GM12865 (cell line): ENCODE results near the gene LAMC3.

ENCODE experiments used
- DNase-seq: peaks from one replicate; pipeline ENCODE4 v3.0.0; 2010; ENCODE audit warnings: low read depth
- H3K4me3 ChIP-seq: 2 replicates; pipeline ENCODE4 v1.5.1; 2011; ENCODE audit warnings: mild to moderate bottlenecking, low read depth, low read length, control low read depth
- TF ChIP-seq, protein P1 (sequence below): IDR thresholded peaks from 2 replicates; pipeline ENCODE4 v1.5.1; 2011; ENCODE audit warnings: low read length, control low read depth, low read depth, inconsistent platforms; ENCODE audit not compliant: insufficient read depth; ENCODE audit errors: missing control alignments

Gene LAMC3

DNA sequence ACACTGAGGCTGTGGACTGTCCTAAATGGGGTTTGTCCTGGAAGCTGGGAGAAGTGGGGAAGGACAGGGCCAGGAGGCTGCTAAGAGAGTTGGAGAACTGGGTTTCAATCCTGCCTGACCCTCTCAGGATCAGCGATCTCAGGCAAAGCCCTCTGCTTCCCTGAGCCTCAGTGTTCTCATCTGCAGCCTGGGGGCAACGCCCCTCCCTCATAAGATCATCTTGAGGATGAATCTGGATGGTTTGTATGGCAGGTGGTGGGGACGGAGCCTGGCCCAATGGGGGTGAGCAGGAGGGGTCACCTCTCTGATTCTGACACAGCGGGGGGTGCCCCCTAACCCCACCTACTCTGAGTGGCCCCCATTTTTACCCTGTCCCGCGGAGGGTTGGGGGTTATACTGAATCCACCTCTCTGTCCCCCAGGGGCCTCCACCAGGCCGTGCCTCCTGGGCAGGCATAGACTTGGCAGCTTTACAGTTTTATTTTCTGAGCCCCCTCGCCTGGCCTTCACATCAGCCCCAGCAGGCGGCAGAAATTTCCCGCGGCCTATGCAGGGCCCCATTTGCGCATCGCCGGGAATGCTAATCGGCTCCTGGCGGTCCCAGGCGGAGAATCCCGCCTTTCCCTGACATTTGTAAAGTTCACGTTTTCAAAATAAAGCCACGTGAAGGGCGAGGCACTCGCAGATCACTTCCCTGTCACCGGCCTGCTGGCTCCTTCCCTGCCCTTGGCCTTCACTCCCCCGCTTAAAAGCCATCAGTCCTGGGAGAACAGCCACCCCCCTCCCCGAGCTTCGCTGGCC lies 17.8 kb upstream of the LAMC3 start:
- no peak overlapping the region for H3K4me3 ChIP-seq
- TF ChIP-seq, protein P1, sequence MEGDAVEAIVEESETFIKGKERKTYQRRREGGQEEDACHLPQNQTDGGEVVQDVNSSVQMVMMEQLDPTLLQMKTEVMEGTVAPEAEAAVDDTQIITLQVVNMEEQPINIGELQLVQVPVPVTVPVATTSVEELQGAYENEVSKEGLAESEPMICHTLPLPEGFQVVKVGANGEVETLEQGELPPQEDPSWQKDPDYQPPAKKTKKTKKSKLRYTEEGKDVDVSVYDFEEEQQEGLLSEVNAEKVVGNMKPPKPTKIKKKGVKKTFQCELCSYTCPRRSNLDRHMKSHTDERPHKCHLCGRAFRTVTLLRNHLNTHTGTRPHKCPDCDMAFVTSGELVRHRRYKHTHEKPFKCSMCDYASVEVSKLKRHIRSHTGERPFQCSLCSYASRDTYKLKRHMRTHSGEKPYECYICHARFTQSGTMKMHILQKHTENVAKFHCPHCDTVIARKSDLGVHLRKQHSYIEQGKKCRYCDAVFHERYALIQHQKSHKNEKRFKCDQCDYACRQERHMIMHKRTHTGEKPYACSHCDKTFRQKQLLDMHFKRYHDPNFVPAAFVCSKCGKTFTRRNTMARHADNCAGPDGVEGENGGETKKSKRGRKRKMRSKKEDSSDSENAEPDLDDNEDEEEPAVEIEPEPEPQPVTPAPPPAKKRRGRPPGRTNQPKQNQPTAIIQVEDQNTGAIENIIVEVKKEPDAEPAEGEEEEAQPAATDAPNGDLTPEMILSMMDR, result no peak
- no peak for DNase-seq

DNA sequence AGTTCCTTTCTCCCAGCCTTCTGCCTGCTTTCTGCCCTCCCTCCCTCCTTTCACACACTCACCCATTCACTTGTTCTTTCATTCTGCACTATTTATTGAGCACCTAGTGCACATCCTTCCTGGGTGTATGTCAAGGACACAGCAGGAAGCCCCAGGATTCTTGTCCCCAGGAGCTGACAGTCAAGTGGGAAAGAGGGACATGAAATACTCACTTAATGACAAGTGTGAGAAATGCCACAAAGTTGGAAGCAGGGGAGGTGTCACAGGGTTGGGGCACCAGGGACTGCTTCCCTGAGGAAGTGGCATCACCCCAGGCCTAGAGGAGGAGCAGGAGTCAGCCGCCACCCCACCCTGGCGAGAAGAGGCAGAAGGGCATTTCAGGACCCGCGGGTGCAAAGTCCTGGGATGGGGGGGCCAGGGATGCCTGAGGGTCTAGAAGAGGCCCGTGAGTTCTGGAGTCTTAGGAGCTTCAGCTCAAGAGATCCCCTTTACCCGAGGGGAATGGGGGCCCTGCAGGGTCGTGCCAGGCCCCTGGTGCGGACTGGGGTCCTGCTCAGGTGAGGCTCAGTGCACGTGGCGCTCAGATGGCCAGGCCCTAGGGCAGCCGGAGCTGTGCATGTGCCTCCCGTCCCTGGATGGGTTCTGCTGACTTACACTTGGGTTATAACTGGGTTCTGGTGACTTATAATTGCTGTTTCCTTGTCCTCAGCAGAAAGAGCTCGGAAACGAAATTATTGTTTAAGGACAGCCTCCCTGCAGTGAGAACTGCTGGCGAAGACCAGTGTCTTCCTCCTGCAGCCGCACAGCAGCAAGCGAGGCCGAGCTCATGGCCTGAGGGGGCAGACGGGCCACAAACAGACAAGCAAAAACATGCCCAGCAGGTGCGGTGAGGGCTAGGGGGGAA lies 16.9 kb upstream of the LAMC3 start:
- DNase-seq, result no peak
- TF ChIP-seq, protein P1, result no peak

DNA sequence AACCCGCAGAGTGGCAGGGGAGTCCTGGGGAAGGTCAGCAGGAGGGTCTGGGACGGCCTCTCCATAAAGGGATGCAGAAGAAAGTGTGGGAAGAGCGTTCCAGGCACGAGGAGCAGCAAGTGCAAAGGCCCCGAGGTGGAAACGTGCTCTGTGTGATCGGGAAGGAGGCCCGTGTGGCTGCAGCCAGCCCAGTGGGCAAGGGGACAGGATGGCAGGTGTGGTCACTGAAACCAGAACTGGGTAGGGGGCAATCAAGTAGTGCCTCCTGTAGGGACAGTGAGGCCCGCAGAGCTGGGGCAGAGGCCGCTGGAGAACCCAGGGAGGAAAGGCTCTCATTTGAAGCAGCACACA lies 16.3 kb upstream of the LAMC3 start:
- TF ChIP-seq, protein P1, result no peak
- DNase-seq, result no peak
- no peak overlapping the region for H3K4me3 ChIP-seq

More for the DNA sequence above, 16.9 kb upstream of the LAMC3 start:
- no peak overlapping the region for H3K4me3 ChIP-seq

DNA sequence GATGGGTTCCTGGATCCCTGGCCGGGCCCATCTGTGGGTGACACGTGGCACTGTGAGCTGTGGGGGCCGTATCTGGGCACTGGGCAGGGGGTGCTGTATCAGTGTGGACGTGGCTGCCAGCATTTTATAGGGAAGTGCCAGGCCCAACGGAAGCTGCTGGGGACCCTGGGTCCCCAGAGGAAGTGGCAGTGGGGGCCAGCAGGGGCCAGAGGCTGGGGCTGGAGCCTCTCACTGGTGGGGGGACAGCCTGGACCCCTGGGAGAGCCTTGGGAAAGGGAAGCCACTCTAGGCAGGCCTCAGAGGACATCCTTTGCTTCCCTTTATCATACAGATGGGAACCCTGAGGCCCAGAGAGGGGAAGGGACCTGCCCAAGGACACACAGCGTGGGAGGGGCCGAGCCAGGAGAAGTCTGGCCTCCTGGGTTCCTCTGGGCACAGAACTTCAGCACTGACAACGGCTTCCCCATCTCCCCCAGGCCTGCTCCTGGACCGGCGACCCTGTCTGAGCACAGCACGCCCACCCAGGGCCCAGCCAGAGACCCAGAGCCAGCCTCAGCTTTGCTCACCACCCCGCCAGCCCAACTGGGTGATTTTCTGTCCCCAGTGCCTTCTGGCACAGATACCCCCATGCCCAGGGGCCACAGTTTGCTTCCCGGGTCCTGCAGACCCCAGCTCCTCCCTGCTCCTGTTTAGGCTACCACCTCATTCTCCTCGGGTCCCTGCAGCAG lies 15.5 kb upstream of the LAMC3 start:
- no peak for DNase-seq
- no peak overlapping the region for H3K4me3 ChIP-seq
- TF ChIP-seq, protein P1, result no peak

DNA sequence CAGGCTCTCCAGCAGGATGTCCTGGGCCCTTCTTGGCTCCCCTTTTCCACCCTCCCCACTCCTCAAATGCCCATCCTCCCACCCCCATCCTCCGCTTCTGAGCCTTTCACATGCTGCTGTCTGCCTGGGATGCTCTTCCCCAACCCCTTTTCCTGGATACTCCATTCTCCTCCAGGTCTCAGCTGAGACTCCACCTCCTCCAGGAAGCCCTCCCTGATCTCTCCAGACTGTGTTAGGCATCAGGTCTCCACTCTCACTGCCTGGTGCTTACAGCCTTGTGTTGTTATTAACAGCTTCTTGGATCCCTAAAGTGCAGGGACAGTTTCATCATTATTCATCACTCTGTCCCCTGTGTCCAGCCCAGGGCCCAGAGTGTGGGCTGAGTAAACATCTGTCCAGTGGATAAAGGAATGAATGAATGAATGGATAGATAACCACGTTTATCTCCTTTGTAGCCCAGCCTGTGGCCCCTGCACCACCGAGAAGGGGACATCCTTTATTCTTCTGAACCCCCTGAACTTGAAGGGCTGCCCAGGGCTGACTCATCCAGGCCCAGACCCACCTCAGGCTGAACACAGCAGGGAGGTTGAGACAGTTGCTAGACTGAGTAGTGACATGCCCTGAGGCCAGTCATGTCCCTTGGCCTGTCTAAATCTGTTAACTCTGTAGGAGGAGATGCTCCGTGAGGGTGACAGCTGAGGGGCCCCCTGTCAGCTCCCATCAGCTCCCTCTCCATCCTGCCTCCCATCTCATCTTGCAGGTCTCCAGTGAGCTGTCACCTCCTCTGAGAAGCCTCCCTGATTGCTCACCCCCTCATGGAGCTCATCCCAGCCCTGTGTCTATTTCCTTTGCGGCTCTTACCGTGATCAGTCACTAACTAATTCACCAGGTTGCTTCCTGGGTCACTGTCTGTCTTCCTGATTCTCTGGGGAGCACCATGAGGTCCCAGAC lies 14.6 kb upstream of the LAMC3 start:
- TF ChIP-seq, protein P1, result no peak
- no peak for DNase-seq

More for the DNA sequence above, 14.6 kb upstream of the LAMC3 start:
- no peak overlapping the region for H3K4me3 ChIP-seq
